HG02973 (cell line): ENCODE results near the gene CCL15.
"Not testable (repeated sequence)": the region's sequence is repeated elsewhere in the genome, so short reads cannot be mapped to it uniquely, and the experiment has no call there.

Source experiments
- ATAC-seq: cut with Tn5 transposase; IDR thresholded peaks from one replicate; pipeline ENCODE4 v1.9.1; 2021; ENCODE audit warnings: moderate library complexity; ENCODE audit not compliant: unreplicated experiment

The CCL15 gene

GRCh38 chr17:35995346-35995745 lies 6.0 kb downstream of the CCL15 start:
- not testable (repeated sequence) for ATAC-seq

DNA sequence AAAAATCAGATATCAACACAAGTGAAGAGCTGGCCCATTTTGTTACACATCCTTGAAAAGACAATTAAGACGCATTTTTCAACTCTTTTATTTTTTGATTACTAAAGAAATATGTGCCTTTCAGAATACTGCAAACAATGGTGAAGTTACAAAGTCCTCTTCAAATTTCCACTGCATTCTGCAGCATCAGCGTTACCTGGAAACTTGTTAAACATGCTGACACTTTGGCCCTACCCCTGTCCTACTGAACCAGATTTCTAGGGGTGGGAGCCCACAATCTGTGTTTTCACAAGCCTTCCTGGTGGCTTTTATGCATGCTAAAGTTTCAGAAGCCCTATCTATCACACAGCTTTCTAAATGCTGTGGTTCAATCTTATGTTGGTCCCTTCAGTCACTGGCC lies 10.3 kb downstream of the CCL15 start:
- ATAC-seq = no peak

DNA sequence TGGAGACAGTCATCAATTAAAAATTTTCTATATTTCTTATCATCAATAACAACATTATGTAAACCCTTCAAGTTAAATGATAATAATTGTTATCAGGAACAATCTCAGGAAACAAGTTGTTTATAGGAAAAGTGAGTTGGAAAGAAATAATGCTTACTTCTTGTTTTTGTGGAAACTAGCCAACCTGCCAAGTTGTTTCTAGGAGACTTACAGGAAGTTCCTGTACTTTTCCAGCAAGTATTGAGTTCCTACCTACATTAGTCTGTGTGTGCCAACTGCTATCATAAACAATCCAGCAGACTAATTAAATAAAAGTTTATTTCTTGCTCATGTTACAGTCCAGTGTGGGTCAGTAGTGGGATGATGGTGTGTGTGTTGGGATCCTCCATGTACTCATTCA lies 13.2 kb downstream of the CCL15 start:
- ATAC-seq = no peak

DNA sequence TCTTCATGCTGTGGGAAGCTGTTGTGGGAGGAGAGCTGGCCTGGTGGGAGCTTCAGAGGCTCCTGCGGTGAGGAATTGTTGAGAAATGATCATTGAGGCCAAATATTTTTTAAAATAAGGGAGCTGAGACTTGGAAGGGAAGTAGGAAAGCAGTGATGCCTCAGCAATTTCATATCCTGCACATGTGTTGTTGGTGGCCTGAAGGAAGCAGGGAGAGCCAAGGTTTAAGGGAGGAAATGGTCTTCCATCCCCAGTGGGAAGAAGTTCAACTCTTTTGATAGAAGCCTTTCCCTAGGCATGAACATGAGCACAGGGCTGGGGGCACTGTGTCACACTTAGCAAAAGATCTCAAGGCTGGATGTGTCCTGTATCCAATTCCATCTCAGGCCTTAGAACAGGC lies 14.7 kb downstream of the CCL15 start, which contains the start of gene CCL14:
TSS of gene CCL14 (minus strand) at position 87 of the 400 bp plus-strand sequence. CDS start at position 7, 80 bp downstream.
- ATAC-seq = no peak

- no peak for ATAC-seq
Observed at GRCh38 chr17:35984140-35984539, 17.2 kb downstream of the CCL15 start.

GRCh38 chr17:35982409-35983191 lies 18.8 kb downstream of the CCL15 start:
- no peak for ATAC-seq

- ATAC-seq = no peak
Observed at GRCh38 chr17:35981908-35982330, 19.4 kb downstream of the CCL15 start.

GRCh38 chr17:35981246-35981645 lies 20.1 kb downstream of the CCL15 start, which contains the start of gene CCL16:
Gene CCL16 (minus strand): TSS chr17:35981497. CDS start chr17:35981420, 77 bp downstream.
- ATAC-seq = no peak

DNA sequence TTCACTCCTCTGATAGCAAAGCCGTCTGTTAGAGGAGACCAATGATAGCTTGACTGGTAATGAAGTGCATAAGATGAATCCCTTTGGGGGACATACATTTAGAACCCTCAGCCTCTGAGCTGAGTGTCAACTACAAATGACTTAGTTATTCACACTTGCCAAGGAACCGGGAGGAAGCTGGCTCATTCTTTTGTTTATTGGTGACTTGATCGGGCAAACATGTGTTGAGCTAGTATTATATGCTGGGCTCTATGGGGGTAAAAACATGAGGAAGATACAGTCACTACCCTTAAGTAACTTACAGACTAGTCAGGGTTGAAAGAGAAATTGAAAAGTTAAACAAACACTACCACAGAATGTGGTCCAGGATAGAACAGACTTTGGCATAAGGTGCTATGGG lies 23.0 kb downstream of the CCL15 start:
- ATAC-seq = no peak

DNA sequence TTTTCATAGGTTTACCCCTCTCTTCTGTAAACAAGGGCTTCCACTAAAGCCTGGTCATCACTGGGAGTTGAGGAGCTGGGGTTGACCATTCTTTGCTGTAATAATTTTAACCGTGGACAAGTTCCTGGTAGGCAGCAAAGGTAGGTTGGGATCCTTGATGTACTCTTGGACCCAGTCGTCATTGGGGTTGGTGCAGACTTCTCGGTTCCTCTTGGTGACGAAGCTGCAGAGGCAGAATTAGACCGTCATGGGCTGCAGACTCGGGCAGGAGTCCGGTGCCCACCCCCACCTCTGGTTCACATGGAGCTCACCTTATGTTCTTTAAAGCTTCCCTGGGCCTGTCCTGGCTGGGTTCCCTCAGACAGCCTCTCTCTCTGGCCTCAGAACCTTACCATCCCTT lies 23.8 kb downstream of the CCL15 start:
- no peak for ATAC-seq

- no peak for ATAC-seq
Observed at GRCh38 chr17:35973333-35974260, 27.8 kb downstream of the CCL15 start.

DNA sequence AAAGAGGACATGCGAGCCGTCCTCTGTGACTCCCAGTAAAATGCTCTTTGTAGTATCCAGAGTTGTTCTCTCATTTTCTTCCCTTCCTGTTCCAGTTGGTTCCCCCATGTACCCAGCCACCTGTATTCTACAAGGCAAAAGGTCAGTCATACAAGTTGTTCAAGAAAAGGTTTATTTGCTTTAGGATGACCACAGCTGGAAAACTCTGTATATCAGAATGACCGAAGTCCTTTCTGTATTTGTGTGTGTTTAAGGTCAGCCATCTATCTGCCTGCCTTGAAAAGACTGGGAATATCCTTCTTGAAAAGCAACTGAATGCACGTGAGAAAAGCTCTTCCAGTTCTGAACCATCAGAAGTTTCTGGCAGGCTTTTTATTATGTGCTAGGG lies 28.4 kb downstream of the CCL15 start:
- ATAC-seq = no peak

- no peak for ATAC-seq
Observed at GRCh38 chr17:35972535-35972934, 28.8 kb downstream of the CCL15 start.

- no peak for ATAC-seq
Observed at GRCh38 chr17:35972066-35972465, 29.3 kb downstream of the CCL15 start.

- no peak for ATAC-seq
Observed at GRCh38 chr17:35969558-35970380, 31.6 kb downstream of the CCL15 start.

- ATAC-seq = no peak
Observed at GRCh38 chr17:35968520-35969054, 32.8 kb downstream of the CCL15 start.

DNA sequence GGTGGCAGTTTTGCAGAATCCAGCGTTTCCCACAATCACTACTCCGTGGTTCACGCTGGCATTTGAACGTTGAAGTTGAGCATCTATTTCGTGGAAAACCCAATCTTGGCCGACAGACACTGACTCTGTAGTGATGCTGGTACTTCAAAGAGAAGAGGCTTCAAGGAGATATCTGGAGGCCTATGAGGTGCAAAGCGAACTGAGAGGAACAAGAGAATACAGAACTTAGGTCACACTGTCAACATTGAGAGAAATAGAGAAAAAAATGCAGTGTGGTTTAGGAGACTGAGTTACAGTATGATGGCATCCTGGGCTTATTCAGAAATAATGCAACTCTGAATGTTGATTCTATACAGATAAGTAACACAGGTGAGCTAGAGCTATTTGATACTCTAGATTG lies 36.1 kb downstream of the CCL15 start:
- ATAC-seq = no peak

DNA sequence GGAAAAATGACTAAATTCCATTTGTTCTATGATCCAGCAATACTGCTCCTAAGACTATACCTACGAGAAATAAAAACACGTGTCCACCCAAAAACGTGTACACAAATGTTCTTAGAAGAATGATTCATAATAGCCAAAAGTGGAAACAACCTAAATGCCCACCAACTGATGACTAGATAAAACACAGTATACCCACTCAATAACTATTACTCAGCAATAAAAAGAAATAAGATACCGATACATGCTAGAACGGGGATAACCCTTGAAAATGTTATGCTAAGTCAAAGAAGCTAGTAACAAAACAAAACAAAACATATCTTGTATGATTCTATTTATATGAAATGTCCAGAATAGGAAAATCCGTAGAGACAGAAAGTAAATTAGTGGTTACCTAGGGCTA lies 37.7 kb downstream of the CCL15 start:
- ATAC-seq = no peak

- ATAC-seq = no peak
Observed at GRCh38 chr17:35953720-35954119, 47.6 kb downstream of the CCL15 start.

- no peak for ATAC-seq
Observed at GRCh38 chr17:35949401-35949800, 52.0 kb downstream of the CCL15 start.

GRCh38 chr17:35948092-35948491 lies 53.3 kb downstream of the CCL15 start:
- no peak for ATAC-seq
